GM12878 (cell line): ENCODE measurements around the gene CCDC194.

ENCODE experiments used
- FOXM1 ChIP-seq: IDR thresholded peaks from 2 replicates; pipeline ENCODE4 v1.6.1; 2012; ENCODE audit warnings: low read depth, mild to moderate bottlenecking, inconsistent platforms, low read length, moderate library complexity
- POU2F2 ChIP-seq: IDR thresholded peaks from 3 replicates; pipeline ENCODE4 v1.6.1; 2011; ENCODE audit warnings: low read depth, mild to moderate bottlenecking, low read length, borderline replicate concordance
- RBBP5 ChIP-seq: fragments of 200-600 bp; sonication (generic); conservative IDR thresholded peaks from 2 replicates; pipeline ENCODE4 v1.6.1; 2016
- TAF1 ChIP-seq: IDR thresholded peaks from 2 replicates; pipeline ENCODE4 v1.6.1; 2011; ENCODE audit warnings: mild to moderate bottlenecking, low read depth, low read length, borderline replicate concordance

- TF ChIP-seq FOXM1 (no peak), RBBP5 (no peak), TAF1 (no peak), POU2F2 (no peak)
Measured at GRCh38 chr19:17347361-17347760, 46.6 kb downstream of the CCDC194 start.
